ENCODE measurements around the gene VCAM1.

VCAM1 gene, protein sequence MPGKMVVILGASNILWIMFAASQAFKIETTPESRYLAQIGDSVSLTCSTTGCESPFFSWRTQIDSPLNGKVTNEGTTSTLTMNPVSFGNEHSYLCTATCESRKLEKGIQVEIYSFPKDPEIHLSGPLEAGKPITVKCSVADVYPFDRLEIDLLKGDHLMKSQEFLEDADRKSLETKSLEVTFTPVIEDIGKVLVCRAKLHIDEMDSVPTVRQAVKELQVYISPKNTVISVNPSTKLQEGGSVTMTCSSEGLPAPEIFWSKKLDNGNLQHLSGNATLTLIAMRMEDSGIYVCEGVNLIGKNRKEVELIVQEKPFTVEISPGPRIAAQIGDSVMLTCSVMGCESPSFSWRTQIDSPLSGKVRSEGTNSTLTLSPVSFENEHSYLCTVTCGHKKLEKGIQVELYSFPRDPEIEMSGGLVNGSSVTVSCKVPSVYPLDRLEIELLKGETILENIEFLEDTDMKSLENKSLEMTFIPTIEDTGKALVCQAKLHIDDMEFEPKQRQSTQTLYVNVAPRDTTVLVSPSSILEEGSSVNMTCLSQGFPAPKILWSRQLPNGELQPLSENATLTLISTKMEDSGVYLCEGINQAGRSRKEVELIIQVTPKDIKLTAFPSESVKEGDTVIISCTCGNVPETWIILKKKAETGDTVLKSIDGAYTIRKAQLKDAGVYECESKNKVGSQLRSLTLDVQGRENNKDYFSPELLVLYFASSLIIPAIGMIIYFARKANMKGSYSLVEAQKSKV

DNA sequence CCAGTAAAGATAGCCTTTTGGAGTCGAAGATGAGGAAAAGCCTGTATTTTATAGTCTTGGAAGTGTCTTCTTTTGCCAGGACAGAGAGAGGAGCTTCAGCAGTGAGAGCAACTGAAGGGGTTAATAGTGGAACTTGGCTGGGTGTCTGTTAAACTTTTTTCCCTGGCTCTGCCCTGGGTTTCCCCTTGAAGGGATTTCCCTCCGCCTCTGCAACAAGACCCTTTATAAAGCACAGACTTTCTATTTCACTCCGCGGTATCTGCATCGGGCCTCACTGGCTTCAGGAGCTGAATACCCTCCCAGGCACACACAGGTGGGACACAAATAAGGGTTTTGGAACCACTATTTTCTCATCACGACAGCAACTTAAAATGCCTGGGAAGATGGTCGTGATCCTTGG lies at the start of gene VCAM1:
VCAM1 (plus strand) TSS at position 253 of the 400 bp plus-strand sequence; CDS start at position 372, 119 bp downstream.
- DNase-seq (ENCODE audit: low read depth in 2 of 2), result no peak

- no peak for DNase-seq (ENCODE audit: low read depth in 2 of 2)
Observed at GRCh38 chr1:100670083-100670482, 49.5 kb upstream of the VCAM1 start.

- DNase-seq (ENCODE audit: low read depth in 2 of 2), result no peak
Observed at GRCh38 chr1:100671601-100672000, 47.9 kb upstream of the VCAM1 start.

- DNase-seq (ENCODE audit: low read depth in 2 of 2), result no peak
Observed at GRCh38 chr1:100683448-100684349, 35.8 kb upstream of the VCAM1 start.

- no peak for DNase-seq (ENCODE audit: low read depth in 2 of 2)
Observed at GRCh38 chr1:100699744-100700143, 19.8 kb upstream of the VCAM1 start.

GRCh38 chr1:100700586-100700985 lies 19.0 kb upstream of the VCAM1 start:
- no peak for DNase-seq (ENCODE audit: low read depth in 2 of 2)

DNA sequence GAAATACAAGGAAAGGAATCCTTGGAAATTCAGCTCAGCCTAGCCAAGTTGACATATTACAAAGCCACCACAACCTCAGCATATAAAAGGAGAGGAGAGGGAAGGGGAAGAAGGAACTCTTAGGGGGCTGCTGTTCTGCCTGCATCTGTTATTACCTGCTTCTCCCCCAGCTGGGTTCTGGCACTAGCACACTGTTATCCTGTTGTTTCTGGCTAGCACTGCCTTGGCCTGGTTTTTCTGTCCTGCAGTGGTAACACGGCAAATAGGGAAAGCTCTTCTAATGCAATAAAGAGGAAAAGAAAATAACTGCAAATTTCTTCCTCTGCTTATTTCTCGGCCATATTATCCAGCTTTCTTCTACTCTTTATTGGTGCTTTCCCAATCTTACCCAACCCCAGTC lies 16.5 kb upstream of the VCAM1 start:
- no peak for DNase-seq (ENCODE audit: low read depth in 2 of 2)

GRCh38 chr1:100703716-100704115 lies 15.8 kb upstream of the VCAM1 start:
- DNase-seq (ENCODE audit: low read depth in 2 of 2), result no peak

DNA sequence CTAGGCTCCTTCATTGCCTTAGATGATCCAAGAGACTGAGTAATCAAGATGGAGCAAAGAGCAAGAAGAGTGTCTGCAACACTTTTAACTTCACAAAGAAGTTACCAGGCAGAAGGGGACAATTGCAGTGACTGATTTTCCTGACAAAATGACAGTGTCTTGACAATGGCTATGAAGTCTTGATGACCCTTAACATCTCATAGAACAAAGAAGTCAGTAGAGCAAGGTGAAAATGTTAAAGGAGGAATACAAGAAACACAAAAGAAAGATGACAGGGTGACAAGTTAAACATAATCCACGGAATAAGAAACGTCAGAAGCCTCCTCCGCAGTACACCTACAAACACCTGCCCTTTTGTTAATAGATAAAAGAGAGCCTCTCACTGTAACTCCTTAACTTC lies 15.1 kb upstream of the VCAM1 start:
- DNase-seq (ENCODE audit: low read depth in 2 of 2), result no peak

GRCh38 chr1:100706296-100706695 lies 13.2 kb upstream of the VCAM1 start:
- DNase-seq (ENCODE audit: low read depth in 2 of 2), result no peak

DNA sequence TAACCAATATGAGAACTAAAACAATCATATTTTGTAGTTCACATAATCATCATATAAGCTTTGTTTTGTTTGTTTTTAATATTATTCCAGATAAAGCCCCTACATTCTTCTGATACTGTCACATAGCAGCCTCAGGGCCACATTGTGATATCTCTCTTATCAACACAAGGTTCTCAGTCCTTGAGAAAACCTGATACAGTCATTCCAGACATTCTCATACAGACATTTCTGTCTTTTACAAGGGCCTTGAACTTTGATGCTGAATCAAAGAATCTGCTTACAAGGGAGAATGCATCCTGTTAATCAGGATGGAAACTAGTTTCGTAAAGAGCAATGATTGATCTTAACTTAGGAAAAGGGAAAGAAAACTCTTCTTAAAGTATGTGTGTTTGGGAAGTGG lies 12.7 kb upstream of the VCAM1 start:
- no peak for DNase-seq (ENCODE audit: low read depth in 2 of 2)

DNA sequence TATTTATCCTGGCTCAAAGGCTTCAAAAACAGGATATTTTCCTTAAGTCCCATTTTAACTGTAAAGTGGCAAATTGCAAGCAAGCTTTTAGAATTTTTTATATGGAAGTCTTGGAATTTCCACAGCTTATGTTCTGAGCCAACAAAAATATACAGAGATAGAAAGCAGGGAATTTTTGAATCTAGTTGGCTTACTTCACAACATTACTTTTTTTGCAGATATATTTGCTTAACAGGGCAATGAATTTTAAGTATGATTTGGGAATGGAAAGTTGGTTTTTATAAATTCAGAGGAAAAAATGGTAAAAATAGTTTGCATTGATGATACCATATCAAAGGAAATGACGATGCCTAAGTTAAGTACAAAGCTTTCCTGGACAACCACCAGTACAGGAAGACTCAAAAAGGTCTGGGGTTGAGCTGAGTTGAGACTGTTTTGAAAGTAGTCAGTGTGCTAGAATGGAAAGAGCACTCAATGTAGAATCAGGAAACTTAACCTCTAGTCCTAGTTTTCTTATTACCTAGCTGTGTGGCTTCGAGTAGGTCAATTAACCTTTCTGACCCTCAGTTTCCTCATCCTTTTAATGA lies 11.0 kb upstream of the VCAM1 start:
- DNase-seq (ENCODE audit: low read depth in 2 of 2), result no peak

DNA sequence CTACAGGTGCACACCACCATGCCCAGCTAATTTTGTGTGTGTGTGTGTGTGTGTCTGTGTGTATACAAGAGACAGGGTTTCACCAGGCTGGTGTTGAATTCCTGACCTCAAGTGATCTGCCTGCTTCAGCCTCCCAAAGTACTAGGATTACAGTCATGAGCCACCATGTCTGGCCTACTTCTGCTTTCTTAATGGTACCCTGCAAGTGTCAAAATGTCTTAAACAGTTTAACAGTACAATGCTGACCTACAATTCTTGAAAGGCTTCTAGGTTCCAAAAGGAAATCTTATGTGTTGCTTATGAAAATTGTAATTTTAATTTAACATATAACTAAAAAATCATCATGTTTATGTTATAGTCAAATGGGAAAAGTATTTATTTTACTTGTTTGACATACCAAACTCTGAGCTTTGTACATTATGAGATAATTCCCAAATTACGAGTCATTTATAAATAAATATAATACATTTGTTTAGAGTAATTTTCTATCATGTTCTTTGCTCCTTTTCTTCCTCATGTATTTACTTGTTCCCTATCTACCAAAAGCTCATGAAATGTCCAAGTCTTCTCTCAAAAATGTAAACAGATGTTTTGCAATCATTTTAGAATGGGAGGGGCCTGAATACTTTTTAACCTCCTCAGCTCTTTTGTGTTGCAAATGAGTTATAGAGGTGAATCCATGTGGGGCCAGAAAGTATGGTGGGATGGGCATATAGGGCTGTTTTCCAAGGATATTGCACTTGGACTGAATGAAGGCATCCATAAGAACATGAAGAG lies 8.4 kb upstream of the VCAM1 start:
- no peak for DNase-seq (ENCODE audit: low read depth in 2 of 2)

GRCh38 chr1:100713027-100713426 lies 6.5 kb upstream of the VCAM1 start:
- DNase-seq (ENCODE audit: low read depth in 2 of 2), result peak; percentile 62 to 74

DNA sequence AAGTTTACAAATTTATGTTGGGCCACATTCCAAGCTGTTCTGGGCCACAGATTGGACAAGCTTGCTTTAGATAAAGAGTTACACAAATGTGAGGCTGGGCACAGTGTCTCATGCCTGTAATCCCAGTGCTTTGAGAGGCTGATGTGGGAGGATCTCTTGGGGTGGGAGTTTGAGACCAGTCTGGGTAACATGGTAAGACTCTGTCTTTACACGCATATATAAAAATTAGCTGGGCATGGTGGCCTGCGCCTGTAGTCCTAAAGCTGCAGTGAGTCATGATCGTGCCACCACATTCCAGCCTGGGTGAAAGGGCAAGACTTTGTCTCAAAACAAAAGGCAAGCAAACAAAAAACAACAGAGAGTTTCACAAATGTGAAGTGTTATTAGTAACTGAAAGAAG lies 5.9 kb upstream of the VCAM1 start:
- DNase-seq (ENCODE audit: low read depth in 2 of 2), result no peak

- no peak for DNase-seq (ENCODE audit: low read depth in 2 of 2)
Observed at GRCh38 chr1:100714599-100714998, 4.9 kb upstream of the VCAM1 start.

- DNase-seq (ENCODE audit: low read depth in 2 of 2), result no peak
Observed at GRCh38 chr1:100717218-100717617, 2.3 kb upstream of the VCAM1 start.

GRCh38 chr1:100718581-100718980 lies 961 bp upstream of the VCAM1 start:
- DNase-seq (ENCODE audit: low read depth in 2 of 2), result no peak

DNA sequence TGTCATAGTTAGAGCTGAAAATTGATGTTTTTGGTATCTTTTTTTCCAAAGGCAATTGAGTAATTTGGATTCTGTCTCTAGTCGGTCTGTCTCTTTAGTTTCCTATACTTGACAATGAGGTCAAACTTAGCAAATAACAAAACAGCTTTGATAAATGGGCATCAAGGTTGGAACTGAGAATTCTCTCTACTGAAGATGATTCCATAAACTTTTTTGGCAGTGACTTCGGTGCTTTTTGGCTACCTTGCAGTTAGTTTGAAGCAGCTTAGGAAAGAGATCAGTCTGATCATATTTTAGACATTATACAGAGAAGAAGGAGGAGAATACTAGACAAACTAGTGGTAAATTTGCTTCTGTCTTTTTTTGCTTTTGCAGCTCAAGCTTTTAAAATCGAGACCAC lies 559 bp downstream of the VCAM1 start:
- no peak for DNase-seq (ENCODE audit: low read depth in 2 of 2)

- no peak for DNase-seq (ENCODE audit: low read depth in 2 of 2)
Observed at GRCh38 chr1:100720751-100721150, 1.2 kb downstream of the VCAM1 start.
